Mucosa of stomach (tissue), 1 donor: ENCODE measurements around the gene NDUFB2.
"Not testable (repeated sequence)": the region's sequence is repeated elsewhere in the genome, so short reads cannot be mapped to it uniquely, and the experiment has no call there.

ENCODE experiments used
- H3K27me3 ChIP-seq: one replicate; pipeline ENCODE4 v1.7.0; 2013; ENCODE audit warnings: mild to moderate bottlenecking, low read length; ENCODE audit not compliant: control insufficient read depth, insufficient read depth
- H3K36me3 ChIP-seq: one replicate; pipeline ENCODE4 v1.7.0; 2013; ENCODE audit warnings: low read length; ENCODE audit not compliant: control insufficient read depth, insufficient read depth
- H3K4me1 ChIP-seq: one replicate; pipeline ENCODE4 v1.7.0; 2013; ENCODE audit warnings: mild to moderate bottlenecking, low read length; ENCODE audit not compliant: control insufficient read depth, insufficient read depth
- H3K4me3 ChIP-seq: one replicate; pipeline ENCODE4 v1.7.0; 2013; ENCODE audit warnings: low read length
- H3K9ac ChIP-seq: one replicate; pipeline ENCODE4 v1.7.0; 2013; ENCODE audit warnings: mild to moderate bottlenecking, low read length, moderate library complexity
- H3K9me3 ChIP-seq: one replicate; pipeline ENCODE4 v1.7.0; 2013; ENCODE audit warnings: mild to moderate bottlenecking, low read length, moderate library complexity; ENCODE audit not compliant: control insufficient read depth
- donor health status: Pancreatic carcinoma.

Gene NDUFB2

DNA sequence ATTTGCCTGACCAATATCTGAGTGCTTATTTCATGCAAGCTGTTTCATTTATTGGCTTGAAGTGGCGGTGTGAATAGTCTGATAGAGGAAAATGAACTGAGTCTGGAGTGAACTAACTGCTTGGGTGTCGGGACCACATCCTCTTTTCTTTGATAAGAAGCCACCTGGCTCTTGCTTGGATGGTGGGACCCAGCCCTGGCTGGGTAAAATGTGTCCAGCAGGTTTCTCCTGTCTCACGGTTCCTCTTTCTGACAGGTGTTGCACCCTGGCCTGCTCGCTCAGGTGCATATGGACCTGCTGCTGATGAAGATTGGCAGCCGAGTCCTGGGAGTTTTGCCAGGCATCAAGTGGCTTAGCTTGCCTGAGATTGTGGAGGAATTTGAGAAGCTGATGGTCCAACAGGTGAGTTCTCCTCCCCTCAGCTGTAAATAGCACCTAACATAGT is 22.1 kb upstream of the NDUFB2 start:
- Histone ChIP-seq H3K9ac (peak overlapping the region; percentile 82), H3K4me1 (peaks cover 22% of the 10 kb centered on the region), H3K9me3 (no peaks in the 10 kb centered on the region), H3K4me3 (no peak overlapping the region), H3K27me3 (no peaks in the 10 kb centered on the region), H3K36me3 (no peaks in the 10 kb centered on the region)

GRCh38 chr7:140674899-140675701 is 21.4 kb upstream of the NDUFB2 start:
- Histone ChIP-seq H3K27me3 (no peaks in the 10 kb centered on the region), H3K4me1 (peaks cover 22% of the 10 kb centered on the region), H3K36me3 (no peaks in the 10 kb centered on the region), H3K4me3 (no peak overlapping the region), H3K9me3 (no peaks in the 10 kb centered on the region), H3K9ac (no peak overlapping the region)

DNA sequence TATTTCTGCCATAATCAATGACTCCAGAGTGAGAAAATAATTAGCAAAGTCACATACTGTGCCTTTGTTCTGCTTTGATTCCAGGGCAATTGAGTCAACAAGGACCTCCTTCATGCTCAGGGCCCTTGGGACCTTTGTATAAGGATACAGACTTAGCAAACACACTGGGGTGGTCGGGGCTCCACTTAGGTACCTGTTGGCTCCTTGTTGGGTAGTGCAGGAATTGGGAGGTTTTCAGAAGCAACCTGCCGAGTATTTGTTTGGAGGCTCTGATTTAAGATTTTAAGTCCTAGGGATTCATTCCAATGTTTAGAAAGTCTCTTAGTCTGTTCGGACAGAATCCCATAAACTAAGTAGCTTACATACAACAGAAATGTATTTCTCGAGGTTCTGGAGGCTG is 20.8 kb upstream of the NDUFB2 start:
- Histone ChIP-seq H3K27me3 (no peaks in the 10 kb centered on the region), H3K4me1 (peaks cover 22% of the 10 kb centered on the region), H3K9ac (no peak overlapping the region), H3K36me3 (no peaks in the 10 kb centered on the region), H3K4me3 (no peak overlapping the region), H3K9me3 (no peaks in the 10 kb centered on the region)

GRCh38 chr7:140676306-140676705 is 20.2 kb upstream of the NDUFB2 start:
- no peak overlapping the region for H3K4me3 ChIP-seq

DNA sequence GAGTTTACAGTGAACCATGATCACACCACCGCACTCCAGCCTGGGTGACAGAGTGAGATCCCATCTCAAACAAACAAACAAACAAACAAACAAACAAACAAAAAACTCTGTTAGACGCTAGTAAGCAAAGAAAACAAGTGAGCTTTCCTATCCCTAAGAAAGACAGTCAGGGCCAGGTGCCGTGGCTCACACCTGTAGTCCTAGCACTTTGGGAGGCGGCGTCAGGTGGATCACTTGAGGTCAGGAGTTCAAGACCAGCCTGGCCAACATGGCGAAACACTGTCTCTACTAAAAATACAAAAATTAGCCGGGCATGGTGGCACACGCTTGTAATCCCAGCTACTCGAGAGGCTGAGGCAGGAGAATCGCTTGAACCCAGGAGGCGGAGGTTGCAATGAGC is 19.6 kb upstream of the NDUFB2 start:
- H3K9me3 ChIP-seq, H3K36me3 ChIP-seq, H3K27me3 ChIP-seq, H3K4me3 ChIP-seq, H3K9ac ChIP-seq: not testable (repeated sequence)
- peaks cover 22% of the 10 kb centered on the region for H3K4me1 ChIP-seq

More at GRCh38 chr7:140676306-140676705, 20.2 kb upstream of the NDUFB2 start:
- Histone ChIP-seq H3K9ac (no peak overlapping the region), H3K4me1 (peaks cover 22% of the 10 kb centered on the region), H3K27me3 (no peaks in the 10 kb centered on the region), H3K36me3 (no peaks in the 10 kb centered on the region), H3K9me3 (no peaks in the 10 kb centered on the region)

- Histone ChIP-seq H3K36me3 (no peaks in the 10 kb centered on the region), H3K4me1 (peaks cover 16% of the 10 kb centered on the region), H3K9me3 (no peaks in the 10 kb centered on the region), H3K27me3 (no peaks in the 10 kb centered on the region), H3K9ac (no peak overlapping the region), H3K4me3 (no peak overlapping the region)
Measured at GRCh38 chr7:140677496-140677895, 19.0 kb upstream of the NDUFB2 start.

DNA sequence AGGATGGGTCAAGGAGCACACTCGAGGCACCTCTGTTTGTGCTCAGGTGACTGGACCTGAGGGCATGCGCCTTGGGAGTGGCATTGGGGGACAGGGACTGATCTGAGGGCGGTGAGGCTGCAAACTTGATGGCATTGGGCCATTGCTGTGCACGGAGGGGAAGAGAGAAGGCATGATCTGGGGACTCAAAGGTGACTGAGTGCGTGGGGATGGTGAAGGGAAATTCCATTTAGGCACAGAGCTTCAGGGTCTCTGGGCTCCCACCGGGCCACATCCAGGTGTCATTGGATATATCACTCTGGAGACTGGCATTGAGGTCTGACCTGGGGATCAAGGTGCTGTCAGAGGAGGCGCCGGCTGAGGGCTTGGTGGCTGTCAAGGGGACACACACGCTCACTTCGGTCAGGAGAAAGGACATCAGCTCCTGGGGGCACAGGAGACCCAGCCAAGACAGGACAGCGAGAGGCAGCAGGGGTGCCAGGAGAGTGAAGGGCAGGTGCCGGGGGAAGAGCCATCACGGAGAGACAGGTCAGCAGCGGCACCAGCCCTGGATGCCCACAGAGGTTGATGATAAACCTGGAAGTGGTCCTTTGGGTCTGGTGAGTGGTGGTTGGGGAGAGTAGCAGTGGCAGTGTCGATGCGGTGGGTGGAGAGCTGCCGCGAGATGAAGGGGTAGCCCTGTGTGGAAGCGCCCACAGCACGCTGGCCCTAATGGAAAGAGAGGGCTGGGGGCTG is 18.3 kb upstream of the NDUFB2 start:
- H3K36me3 ChIP-seq: no peaks in the 10 kb centered on the region
- H3K4me3 ChIP-seq: no peak overlapping the region
- peaks cover 16% of the 10 kb centered on the region for H3K4me1 ChIP-seq
- no peaks in the 10 kb centered on the region for H3K9me3 ChIP-seq
- H3K27me3 ChIP-seq: no peaks in the 10 kb centered on the region
- no peak overlapping the region for H3K9ac ChIP-seq

GRCh38 chr7:140678816-140679130 is 17.7 kb upstream of the NDUFB2 start:
- Histone ChIP-seq H3K4me3 (no peak overlapping the region), H3K36me3 (no peaks in the 10 kb centered on the region), H3K4me1 (peaks cover 12% of the 10 kb centered on the region), H3K27me3 (no peaks in the 10 kb centered on the region), H3K9me3 (no peaks in the 10 kb centered on the region), H3K9ac (no peak overlapping the region)

DNA sequence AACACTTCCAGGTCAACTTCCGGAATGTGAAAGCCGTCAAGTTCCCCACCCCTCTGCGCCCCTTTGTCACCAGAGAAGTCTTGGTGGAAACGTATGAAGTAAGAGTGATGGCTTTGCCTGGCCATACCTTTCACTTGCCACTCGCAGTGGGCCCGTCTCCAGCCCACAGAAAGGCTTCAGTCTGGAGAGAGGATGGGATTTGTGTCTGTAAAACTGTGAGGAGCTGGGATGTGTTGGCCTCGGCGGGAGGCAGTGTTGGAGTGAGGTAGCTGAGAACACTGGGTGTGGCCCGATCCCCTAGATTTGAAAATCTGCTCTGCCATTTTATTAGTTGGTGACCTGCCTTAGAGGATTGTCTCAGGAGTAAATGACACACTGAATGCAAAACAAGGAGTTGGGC is 17.3 kb upstream of the NDUFB2 start:
- no peaks in the 10 kb centered on the region for H3K36me3 ChIP-seq
- H3K4me1 ChIP-seq: peaks cover 8% of the 10 kb centered on the region

DNA sequence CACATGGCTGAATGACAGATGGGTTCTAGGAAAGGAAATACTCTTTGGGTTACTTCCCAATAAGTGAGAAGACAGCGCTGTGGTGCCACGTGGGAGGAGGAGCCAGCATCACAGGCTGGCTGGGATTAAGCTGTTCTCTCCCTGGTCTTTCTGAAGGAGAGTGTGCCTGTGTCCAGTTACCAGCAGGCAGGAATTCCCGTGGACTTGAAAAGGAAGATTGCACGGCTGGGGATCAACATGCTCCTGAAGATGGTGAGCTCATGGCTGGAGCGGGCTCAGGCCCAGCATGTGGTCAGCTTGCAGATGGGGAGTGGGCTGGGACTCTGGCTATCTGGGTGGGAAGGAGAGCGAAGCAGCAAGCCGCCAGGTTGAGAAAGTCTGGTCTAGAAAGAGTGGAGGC is 15.6 kb upstream of the NDUFB2 start:
- no peaks in the 10 kb centered on the region for H3K9me3 ChIP-seq
- H3K4me3 ChIP-seq: no peak overlapping the region
- no peaks in the 10 kb centered on the region for H3K4me1 ChIP-seq
- no peak overlapping the region for H3K9ac ChIP-seq
- H3K36me3 ChIP-seq: no peaks in the 10 kb centered on the region
- no peaks in the 10 kb centered on the region for H3K27me3 ChIP-seq

More for the DNA sequence above, 17.3 kb upstream of the NDUFB2 start:
- H3K9ac ChIP-seq: no peak overlapping the region
- H3K9me3 ChIP-seq: no peaks in the 10 kb centered on the region
- H3K27me3 ChIP-seq: no peaks in the 10 kb centered on the region
- H3K4me3 ChIP-seq: no peak overlapping the region

- Histone ChIP-seq H3K27me3 (no peaks in the 10 kb centered on the region), H3K9me3 (no peaks in the 10 kb centered on the region), H3K4me1 (no peaks in the 10 kb centered on the region), H3K9ac (no peak overlapping the region), H3K36me3 (no peaks in the 10 kb centered on the region), H3K4me3 (no peak overlapping the region)
Measured at GRCh38 chr7:140681766-140682165, 14.7 kb upstream of the NDUFB2 start.

- Histone ChIP-seq H3K4me1 (no peaks in the 10 kb centered on the region), H3K27me3 (no peaks in the 10 kb centered on the region), H3K4me3 (no peak overlapping the region), H3K9ac (no peak overlapping the region), H3K36me3 (no peaks in the 10 kb centered on the region), H3K9me3 (no peaks in the 10 kb centered on the region)
Measured at GRCh38 chr7:140683657-140684056, 12.9 kb upstream of the NDUFB2 start.
